Adipose tissue (tissue), 3 donors: Measurements from ENCODE around the gene C1orf198. TPM values are rescaled to one million over a fixed set of nuclear protein-coding genes. Genes with fewer than 3 reads are reported as not detected.

Experiments
- polyA plus RNA-seq, 3 donors: library from polyadenylated mRNA; stranded (reverse); fragments of 200-250 nt; gene quantifications; one replicate each; pipeline ENCODE4 v1.2.3, GENCODE V29; 2013
- donor health status: healthy with polysubstance abuse.
- donor health status: Bipolar disorder and iron deficiency.
- donor health status: healthy.

Gene C1orf198
- polyA plus RNA-seq, 3 donors: 11.8 to 19.2 (median 15.0) TPM

Other genes starting within 250 kb of the C1orf198 start
- gene COG2, start 226.0 kb downstream of the C1orf198 start, polyA plus RNA-seq: 10 to 100 TPM in 2 of 3 donors, 1 to 10 TPM in 1; 9.9 to 11.6 (median 10.2) TPM
- 10 to 100 TPM in 1 of 3 donors, 1 to 10 TPM in 2; 7.5 to 21.5 (median 7.6) TPM for gene AGT, start 154.4 kb downstream of the C1orf198 start, polyA plus RNA-seq
- gene CAPN9, start 121.1 kb downstream of the C1orf198 start, polyA plus RNA-seq: 1 to 10 TPM in 1 of 3 donors, under 1 TPM in 2; 0.13 to 1.9 (median 0.45) TPM
- gene TTC13, start 110.3 kb upstream of the C1orf198 start, polyA plus RNA-seq: 1 to 10 TPM; 4.2 to 6.4 (median 4.3) TPM
- gene ARV1, start 110.6 kb upstream of the C1orf198 start, polyA plus RNA-seq: 10 to 100 TPM; 13.3 to 15.2 (median 13.5) TPM
- gene FAM89A, start 171.7 kb upstream of the C1orf198 start, polyA plus RNA-seq: 100 to 1,000 TPM in 1 of 3 donors, 10 to 100 TPM in 2; 14.8 to 148 (median 61.2) TPM